HG03196 (cell line): ENCODE data around the gene DNAJB12.
A peak's percentile ranks its signal among the peaks of the same experiment; 100 is the strongest.
"Not testable (repeated sequence)": the region's sequence is repeated elsewhere in the genome, so short reads cannot be mapped to it uniquely, and the experiment has no call there.

Experiments used
- ATAC-seq: cut with Tn5 transposase; IDR thresholded peaks from one replicate; pipeline ENCODE4 v1.9.1; 2021; ENCODE audit not compliant: unreplicated experiment

Gene DNAJB12

GRCh38 chr10:72318418-72319262 is 36.1 kb downstream of the DNAJB12 start:
- ATAC-seq = no peak

GRCh38 chr10:72316748-72317435 is 37.8 kb downstream of the DNAJB12 start:
- no peak for ATAC-seq

- ATAC-seq = no peak
Measured at GRCh38 chr10:72316386-72316700, 38.4 kb downstream of the DNAJB12 start.

- ATAC-seq = no peak
Measured at GRCh38 chr10:72315611-72316385, 38.9 kb downstream of the DNAJB12 start.

GRCh38 chr10:72315054-72315453 is 39.7 kb downstream of the DNAJB12 start:
- no peak for ATAC-seq

GRCh38 chr10:72314263-72314662 is 40.5 kb downstream of the DNAJB12 start:
- ATAC-seq = no peak

- no peak for ATAC-seq
Measured at GRCh38 chr10:72312865-72313391, 41.8 kb downstream of the DNAJB12 start.

GRCh38 chr10:72311667-72312066 is 43.1 kb downstream of the DNAJB12 start:
- no peak for ATAC-seq

- ATAC-seq = no peak
Measured at GRCh38 chr10:72310636-72311035, 44.1 kb downstream of the DNAJB12 start.

GRCh38 chr10:72310241-72310633 is 44.5 kb downstream of the DNAJB12 start:
- ATAC-seq = no peak

- ATAC-seq = no peak
Measured at GRCh38 chr10:72309290-72310240, 45.2 kb downstream of the DNAJB12 start.

GRCh38 chr10:72308320-72308987 is 46.3 kb downstream of the DNAJB12 start:
- ATAC-seq = no peak

GRCh38 chr10:72307711-72308110 is 47.0 kb downstream of the DNAJB12 start:
- not testable (repeated sequence) for ATAC-seq

- ATAC-seq = no peak
Measured at GRCh38 chr10:72306215-72306760, 48.4 kb downstream of the DNAJB12 start.

- ATAC-seq = no peak
Measured at GRCh38 chr10:72303424-72304128, 51.1 kb downstream of the DNAJB12 start.

- no peak for ATAC-seq
Measured at GRCh38 chr10:72298592-72299519, 55.9 kb downstream of the DNAJB12 start.

- ATAC-seq = peak; percentile 69
Measured at GRCh38 chr10:72297805-72298591, 56.7 kb downstream of the DNAJB12 start.
